Loucy (cell line): ENCODE results near the gene SLC25A6.

Experiments
- EZH2phosphoT487 ChIP-seq: fragments of 200-600 bp; IDR thresholded peaks from 2 replicates; pipeline ENCODE4 v1.6.1; 2018; ENCODE audit warnings: antibody characterized with exemption, mild to moderate bottlenecking, moderate library complexity, borderline replicate concordance
- TF ChIP-seq, protein P1 (sequence below): fragments of 200-600 bp; sonication (generic); conservative IDR thresholded peaks from 2 replicates; pipeline ENCODE4 v1.5.1; 2014; ENCODE audit warnings: mild to moderate bottlenecking, antibody characterized with exemption, low read length

DNA sequence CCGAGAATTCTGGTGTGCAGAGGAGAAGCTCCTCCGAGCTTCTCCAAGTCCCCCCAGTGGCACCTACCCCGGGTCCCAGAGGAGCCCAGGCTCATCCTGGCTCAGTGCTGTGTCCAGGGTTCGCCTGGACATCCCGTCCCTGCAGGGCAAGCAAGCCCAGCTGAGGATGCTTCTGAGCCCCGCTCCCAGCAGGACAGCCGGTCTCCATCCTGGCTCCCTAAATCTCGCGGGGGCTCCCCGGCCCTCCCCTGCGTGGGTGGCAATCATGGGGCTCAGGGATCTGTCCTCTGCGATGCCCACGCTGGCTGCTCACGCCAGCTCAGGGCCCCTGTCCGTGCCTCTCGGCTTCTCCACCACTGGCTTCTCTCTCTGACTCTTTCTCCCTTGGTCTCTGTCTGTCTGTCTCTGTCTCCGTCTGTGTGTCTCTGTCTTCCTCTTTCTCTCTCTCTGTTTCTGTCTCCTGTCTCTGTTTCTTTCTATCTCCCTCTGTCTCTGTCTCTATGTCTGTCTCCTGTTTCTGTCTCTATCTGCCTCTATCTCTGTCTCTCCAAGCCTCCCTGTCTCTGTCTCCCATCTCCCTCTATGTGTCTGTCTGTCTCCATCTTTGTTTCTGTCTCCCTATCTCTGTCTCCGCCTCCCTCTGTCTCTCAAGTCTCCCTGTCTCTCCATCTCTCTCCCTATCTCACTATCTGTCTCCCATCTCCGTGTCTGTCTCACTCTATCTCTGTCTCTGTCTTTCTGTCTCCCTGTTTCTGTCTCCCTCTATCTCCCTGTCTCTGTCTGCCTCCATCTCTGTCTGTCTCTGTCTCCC lies 27.8 kb upstream of the SLC25A6 start:
- TF ChIP-seq EZH2phosphoT487 = no peak
- TF ChIP-seq, protein P1, sequence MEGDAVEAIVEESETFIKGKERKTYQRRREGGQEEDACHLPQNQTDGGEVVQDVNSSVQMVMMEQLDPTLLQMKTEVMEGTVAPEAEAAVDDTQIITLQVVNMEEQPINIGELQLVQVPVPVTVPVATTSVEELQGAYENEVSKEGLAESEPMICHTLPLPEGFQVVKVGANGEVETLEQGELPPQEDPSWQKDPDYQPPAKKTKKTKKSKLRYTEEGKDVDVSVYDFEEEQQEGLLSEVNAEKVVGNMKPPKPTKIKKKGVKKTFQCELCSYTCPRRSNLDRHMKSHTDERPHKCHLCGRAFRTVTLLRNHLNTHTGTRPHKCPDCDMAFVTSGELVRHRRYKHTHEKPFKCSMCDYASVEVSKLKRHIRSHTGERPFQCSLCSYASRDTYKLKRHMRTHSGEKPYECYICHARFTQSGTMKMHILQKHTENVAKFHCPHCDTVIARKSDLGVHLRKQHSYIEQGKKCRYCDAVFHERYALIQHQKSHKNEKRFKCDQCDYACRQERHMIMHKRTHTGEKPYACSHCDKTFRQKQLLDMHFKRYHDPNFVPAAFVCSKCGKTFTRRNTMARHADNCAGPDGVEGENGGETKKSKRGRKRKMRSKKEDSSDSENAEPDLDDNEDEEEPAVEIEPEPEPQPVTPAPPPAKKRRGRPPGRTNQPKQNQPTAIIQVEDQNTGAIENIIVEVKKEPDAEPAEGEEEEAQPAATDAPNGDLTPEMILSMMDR = no peak
